ENCODE data around the gene SH3PXD2A. TPM values are rescaled to one million over a fixed set of nuclear protein-coding genes. Genes with fewer than 3 reads are reported as not detected.

The SH3PXD2A gene
- total and polyA plus RNA-seq, 10 of the 15 experiments (the other 5 are each of a cell fraction or from before 2014, with no cell fraction given), result 0.63 to 14.0 (median 4.4) TPM

DNA sequence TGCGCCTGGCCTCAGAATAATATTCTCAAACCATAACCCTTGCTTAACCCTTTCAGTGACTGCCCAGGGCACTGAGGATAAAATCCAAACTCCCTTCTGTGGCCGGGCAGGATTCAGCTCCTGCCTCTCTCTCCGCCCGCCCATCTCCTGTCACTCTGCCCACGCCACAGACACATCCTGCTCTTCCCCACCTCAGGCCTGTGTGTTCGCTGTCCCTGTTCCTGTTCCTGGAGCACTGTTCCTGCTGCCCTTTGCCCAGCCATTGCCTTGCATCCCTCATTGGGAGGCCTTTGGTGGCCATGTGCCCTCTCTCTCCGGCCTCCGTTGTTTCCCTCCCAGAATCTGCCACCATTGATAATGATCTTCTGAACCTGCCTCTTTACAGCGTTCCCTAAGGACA, 108.8 kb downstream of the SH3PXD2A start (continued):
- TF ChIP-seq TCF12 (IDR thresholded peaks at IDR 0.05; ENCODE audit: low read depth, low read length), result no peak
- TF ChIP-seq STAT3 (IDR thresholded peaks at IDR 0.05; ENCODE audit: low read depth, low read length), result no peak
- TF ChIP-seq, protein P1, sequence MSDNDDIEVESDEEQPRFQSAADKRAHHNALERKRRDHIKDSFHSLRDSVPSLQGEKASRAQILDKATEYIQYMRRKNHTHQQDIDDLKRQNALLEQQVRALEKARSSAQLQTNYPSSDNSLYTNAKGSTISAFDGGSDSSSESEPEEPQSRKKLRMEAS (IDR thresholded peaks at IDR 0.05; ENCODE audit: low read depth, low read length), result no peak
- no peak for TF ChIP-seq CHD4 (IDR thresholded peaks at IDR 0.05)
- TF ChIP-seq, protein P2, sequence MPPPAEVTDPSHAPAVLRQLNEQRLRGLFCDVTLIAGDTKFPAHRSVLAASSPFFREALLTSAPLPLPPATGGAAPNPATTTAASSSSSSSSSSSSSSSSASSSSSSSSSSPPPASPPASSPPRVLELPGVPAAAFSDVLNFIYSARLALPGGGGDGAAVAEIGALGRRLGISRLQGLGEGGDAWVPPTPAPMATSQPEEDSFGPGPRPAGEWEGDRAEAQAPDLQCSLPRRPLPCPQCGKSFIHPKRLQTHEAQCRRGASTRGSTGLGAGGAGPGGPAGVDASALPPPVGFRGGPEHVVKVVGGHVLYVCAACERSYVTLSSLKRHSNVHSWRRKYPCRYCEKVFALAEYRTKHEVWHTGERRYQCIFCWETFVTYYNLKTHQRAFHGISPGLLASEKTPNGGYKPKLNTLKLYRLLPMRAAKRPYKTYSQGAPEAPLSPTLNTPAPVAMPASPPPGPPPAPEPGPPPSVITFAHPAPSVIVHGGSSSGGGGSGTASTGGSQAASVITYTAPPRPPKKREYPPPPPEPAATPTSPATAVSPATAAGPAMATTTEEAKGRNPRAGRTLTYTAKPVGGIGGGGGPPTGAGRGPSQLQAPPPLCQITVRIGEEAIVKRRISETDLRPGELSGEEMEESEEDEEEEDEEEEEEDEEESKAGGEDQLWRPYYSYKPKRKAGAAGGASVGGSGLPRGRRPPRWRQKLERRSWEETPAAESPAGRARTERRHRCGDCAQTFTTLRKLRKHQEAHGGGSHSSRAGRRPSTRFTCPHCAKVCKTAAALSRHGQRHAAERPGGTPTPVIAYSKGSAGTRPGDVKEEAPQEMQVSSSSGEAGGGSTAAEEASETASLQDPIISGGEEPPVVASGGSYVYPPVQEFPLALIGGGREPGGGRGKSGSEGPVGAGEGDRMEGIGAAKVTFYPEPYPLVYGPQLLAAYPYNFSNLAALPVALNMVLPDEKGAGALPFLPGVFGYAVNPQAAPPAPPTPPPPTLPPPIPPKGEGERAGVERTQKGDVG (CRISPR knock-in tag; IDR thresholded peaks at IDR 0.05), result no peak
- TF ChIP-seq ZSCAN29 (IDR thresholded peaks at IDR 0.05), result no peak
- no peak for TF ChIP-seq NR2F1 (conservative IDR thresholded peaks at IDR 0.05)
- TF ChIP-seq SUZ12 (IDR thresholded peaks at IDR 0.05; ENCODE audit: unreplicated experiment), result no peak
- TF ChIP-seq IRF4 (IDR thresholded peaks at IDR 0.05; ENCODE audit: low read depth, low read length), result no peak

Data from GM12878 (cell line).